Choroid plexus epithelial cell (primary cell): ENCODE results near the gene VWDE.

ENCODE experiments used
- DNase-seq: peaks from one replicate; pipeline ENCODE4 v3.0.0-alpha.2; 2010; ENCODE audit warnings: low read depth
- H3K4me3 ChIP-seq: 2 replicates; pipeline ENCODE4 v1.5.1; 2011; ENCODE audit warnings: low read depth, mild to moderate bottlenecking, control low read depth, low read length, moderate library complexity
- TF ChIP-seq, protein P1 (sequence below): conservative IDR thresholded peaks from 2 replicates; pipeline ENCODE4 v1.5.1; 2011; ENCODE audit warnings: low read depth, mild to moderate bottlenecking, control low read depth, inconsistent platforms, low read length, moderate library complexity

Gene VWDE

DNA sequence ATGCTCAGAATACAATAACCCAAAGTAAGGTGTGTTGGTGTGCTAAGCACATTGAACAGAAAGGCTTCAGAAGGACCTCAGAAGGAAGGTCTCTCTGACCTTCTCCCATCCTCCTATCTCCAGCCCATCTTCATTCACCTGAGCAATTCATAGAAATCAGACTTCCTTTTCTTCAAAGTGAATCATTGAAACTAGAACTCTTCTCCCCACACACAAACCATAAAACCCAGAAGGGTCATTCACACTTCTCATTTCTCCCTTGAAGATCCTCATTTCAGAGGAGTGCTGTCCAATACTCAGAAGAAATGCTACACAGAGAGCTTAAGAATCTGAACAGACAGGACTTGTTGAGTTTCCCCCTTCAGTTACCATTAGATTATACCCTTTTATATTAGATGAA, 89.5 kb downstream of the VWDE start:
- H3K4me3 ChIP-seq = no peak overlapping the region
- TF ChIP-seq, protein P1, sequence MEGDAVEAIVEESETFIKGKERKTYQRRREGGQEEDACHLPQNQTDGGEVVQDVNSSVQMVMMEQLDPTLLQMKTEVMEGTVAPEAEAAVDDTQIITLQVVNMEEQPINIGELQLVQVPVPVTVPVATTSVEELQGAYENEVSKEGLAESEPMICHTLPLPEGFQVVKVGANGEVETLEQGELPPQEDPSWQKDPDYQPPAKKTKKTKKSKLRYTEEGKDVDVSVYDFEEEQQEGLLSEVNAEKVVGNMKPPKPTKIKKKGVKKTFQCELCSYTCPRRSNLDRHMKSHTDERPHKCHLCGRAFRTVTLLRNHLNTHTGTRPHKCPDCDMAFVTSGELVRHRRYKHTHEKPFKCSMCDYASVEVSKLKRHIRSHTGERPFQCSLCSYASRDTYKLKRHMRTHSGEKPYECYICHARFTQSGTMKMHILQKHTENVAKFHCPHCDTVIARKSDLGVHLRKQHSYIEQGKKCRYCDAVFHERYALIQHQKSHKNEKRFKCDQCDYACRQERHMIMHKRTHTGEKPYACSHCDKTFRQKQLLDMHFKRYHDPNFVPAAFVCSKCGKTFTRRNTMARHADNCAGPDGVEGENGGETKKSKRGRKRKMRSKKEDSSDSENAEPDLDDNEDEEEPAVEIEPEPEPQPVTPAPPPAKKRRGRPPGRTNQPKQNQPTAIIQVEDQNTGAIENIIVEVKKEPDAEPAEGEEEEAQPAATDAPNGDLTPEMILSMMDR = no peak
- DNase-seq = no peak

- DNase-seq = no peak
- TF ChIP-seq, protein P1 = no peak
- no peak overlapping the region for H3K4me3 ChIP-seq
Observed at GRCh38 chr7:12305502-12305901, 98.2 kb downstream of the VWDE start.

GRCh38 chr7:12303495-12303894, 100.2 kb downstream of the VWDE start:
- TF ChIP-seq, protein P1 = no peak
- peak; percentile 11 for DNase-seq
- no peak overlapping the region for H3K4me3 ChIP-seq

- H3K4me3 ChIP-seq = no peak overlapping the region
- TF ChIP-seq, protein P1 = no peak
- no peak for DNase-seq
Observed at GRCh38 chr7:12303062-12303461, 100.6 kb downstream of the VWDE start.

DNA sequence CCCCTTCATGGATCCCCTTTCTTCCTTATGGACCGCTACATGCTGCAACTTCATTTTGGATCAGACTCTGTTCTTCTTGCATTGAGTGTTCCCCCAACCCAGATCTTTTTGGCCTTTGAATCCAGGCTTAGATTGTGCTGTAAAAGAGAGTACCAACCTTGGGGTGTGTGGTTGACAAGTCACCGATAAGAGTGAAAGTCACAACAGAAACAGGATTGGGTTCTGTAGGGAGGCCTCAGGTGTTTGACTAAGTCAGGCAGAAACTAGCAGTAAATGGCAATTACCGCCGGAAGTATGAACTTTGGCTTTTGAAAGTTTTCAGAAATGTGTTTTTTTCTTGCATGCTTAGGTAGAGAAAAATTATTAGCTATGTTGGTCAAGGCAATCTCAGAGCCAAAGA, 103.2 kb downstream of the VWDE start:
- DNase-seq = no peak
- TF ChIP-seq, protein P1 = no peak
- no peak overlapping the region for H3K4me3 ChIP-seq

GRCh38 chr7:12299367-12299766, 104.3 kb downstream of the VWDE start:
- DNase-seq = no peak
- no peak overlapping the region for H3K4me3 ChIP-seq
- TF ChIP-seq, protein P1 = no peak

DNA sequence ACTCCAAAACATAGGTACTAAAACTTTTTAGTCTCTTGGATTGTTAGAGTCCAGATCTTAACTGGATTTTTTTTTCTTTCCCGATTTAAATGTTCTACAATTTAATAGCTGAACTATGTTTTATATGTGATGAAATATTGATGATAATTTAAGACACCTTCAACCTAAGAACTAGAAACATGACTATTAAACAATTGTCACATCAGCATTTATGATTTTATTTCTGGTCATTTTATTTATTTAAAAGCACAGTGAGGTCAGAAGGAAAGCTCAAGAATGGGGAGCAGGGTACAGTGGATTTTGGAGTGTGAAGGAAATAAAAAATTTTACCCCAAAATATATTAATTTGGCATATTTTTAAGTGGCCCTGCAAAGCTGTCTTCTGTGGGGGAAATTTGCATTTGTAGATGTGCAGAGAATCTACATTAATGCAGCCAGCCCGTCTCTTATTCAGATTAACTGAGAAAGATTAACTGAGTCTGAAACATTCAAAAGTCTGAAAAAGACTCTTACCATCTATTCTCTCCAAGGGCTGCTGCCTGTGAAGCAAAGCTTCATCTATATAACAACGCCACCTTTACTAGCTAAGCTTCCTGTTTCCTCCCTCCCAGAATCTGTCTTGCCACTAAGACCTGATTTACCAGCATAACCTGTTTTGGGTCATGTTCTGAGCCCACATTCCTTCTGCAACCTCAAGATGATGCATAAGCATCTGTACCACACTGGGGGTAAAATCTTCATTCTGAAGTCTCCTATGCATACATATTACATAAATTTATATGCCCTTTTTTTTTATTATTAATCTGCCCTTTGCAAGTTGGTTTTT, 106.2 kb downstream of the VWDE start:
- H3K4me3 ChIP-seq = no peak overlapping the region
- TF ChIP-seq, protein P1 = no peak
- no peak for DNase-seq
